ENCODE results near the gene CNKSR3.

DNA sequence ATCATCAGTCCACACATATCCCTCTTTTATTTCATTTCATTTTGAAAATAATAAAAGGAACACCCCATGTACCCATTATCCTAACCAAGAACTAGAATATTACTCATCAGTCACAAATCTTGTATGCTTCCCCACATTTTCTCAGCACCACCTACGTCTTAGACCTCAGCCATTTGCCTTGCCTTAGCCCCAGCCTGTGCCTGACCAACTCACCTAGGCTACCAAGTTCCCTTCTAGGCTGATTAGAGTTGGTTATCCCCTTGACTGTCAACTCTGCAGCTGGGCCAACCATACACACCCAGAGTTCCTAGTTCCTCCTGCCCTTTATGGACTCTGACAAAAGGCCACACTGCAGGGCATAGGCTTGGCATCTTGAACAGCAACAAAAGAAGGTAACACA lies 120.5 kb downstream of the CNKSR3 start:
- TF ChIP-seq, protein P1, sequence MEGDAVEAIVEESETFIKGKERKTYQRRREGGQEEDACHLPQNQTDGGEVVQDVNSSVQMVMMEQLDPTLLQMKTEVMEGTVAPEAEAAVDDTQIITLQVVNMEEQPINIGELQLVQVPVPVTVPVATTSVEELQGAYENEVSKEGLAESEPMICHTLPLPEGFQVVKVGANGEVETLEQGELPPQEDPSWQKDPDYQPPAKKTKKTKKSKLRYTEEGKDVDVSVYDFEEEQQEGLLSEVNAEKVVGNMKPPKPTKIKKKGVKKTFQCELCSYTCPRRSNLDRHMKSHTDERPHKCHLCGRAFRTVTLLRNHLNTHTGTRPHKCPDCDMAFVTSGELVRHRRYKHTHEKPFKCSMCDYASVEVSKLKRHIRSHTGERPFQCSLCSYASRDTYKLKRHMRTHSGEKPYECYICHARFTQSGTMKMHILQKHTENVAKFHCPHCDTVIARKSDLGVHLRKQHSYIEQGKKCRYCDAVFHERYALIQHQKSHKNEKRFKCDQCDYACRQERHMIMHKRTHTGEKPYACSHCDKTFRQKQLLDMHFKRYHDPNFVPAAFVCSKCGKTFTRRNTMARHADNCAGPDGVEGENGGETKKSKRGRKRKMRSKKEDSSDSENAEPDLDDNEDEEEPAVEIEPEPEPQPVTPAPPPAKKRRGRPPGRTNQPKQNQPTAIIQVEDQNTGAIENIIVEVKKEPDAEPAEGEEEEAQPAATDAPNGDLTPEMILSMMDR (IDR thresholded peaks at IDR 0.05): no peak
- TF ChIP-seq EZH2 (IDR thresholded peaks at IDR 0.05): no peak
